ENCODE measurements around the gene IL17RE. TPM values are rescaled to one million over a fixed set of nuclear protein-coding genes. Genes with fewer than 3 reads are reported as not detected.

Gene IL17RE
- total and polyA plus RNA-seq, 2 of the 13 experiments (the other 11 are each of a cell fraction or from before 2014, with no cell fraction given), result 14.5 to 24.1 TPM

DNA sequence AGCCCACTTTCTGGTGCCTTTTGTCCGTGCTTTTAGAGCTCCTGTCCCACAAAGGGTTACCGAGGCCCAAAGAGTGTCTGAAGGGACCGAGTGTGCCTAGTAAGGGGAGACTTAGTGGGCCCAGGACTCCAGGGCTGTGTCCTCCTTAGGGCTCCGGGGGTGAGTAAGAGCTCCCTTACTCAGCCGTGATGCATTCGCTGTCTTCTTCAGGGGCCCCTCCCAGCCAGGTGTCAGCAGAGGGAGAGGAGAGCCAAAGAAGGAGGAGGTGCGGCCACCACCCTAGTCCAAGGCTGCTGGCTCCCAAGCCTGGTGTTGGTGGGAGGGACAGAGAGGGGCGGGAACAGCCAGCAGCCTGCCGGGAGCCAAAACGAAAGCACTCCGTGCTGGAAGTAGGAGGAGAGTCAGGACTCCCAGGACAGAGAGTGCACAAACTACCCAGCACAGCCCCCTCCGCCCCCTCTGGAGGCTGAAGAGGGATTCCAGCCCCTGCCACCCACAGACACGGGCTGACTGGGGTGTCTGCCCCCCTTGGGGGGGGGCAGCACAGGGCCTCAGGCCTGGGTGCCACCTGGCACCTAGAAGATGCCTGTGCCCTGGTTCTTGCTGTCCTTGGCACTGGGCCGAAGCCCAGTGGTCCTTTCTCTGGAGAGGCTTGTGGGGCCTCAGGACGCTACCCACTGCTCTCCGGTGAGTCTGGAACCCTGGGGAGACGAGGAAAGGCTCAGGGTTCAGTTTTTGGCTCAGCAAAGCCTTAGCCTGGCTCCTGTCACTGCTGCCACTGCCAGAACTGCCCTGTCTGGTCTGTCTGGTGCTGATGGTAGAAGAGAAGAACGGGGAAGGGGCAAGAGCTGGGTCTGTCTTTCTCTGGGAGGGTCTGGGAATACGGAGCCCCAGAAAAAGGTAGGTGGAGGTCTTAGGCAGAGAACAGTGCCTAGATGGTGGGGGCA lies 14.4 kb downstream of the IL17RE start, which contains the start of gene IL17RC (continued):
- no peak for TF ChIP-seq ATAD3A (CRISPR knock-in tag; IDR thresholded peaks at IDR 0.05)
- no peak for TF ChIP-seq HNRNPH1 (optimal IDR thresholded peaks at IDR 0.05; ENCODE audit: low read depth, low read length)
- TF ChIP-seq TEAD2 (CRISPR knock-in tag; IDR thresholded peaks at IDR 0.05), result no peak
- peak; percentile 55; the same call in 1 of the 2 replicates for TF ChIP-seq POLR2AphosphoS5 (IDR thresholded peaks at IDR 0.05; ENCODE audit: low read depth, low read length)
- TF ChIP-seq, protein P1, sequence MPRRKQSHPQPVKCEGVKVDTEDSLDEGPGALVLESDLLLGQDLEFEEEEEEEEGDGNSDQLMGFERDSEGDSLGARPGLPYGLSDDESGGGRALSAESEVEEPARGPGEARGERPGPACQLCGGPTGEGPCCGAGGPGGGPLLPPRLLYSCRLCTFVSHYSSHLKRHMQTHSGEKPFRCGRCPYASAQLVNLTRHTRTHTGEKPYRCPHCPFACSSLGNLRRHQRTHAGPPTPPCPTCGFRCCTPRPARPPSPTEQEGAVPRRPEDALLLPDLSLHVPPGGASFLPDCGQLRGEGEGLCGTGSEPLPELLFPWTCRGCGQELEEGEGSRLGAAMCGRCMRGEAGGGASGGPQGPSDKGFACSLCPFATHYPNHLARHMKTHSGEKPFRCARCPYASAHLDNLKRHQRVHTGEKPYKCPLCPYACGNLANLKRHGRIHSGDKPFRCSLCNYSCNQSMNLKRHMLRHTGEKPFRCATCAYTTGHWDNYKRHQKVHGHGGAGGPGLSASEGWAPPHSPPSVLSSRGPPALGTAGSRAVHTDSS (CRISPR knock-in tag; conservative IDR thresholded peaks at IDR 0.05), result no peak
- no peak for TF ChIP-seq DNMT1 (CRISPR knock-in tag; IDR thresholded peaks at IDR 0.05)
- no peak for TF ChIP-seq SP4 (CRISPR knock-in tag; IDR thresholded peaks at IDR 0.05)
- TF ChIP-seq, protein P2, sequence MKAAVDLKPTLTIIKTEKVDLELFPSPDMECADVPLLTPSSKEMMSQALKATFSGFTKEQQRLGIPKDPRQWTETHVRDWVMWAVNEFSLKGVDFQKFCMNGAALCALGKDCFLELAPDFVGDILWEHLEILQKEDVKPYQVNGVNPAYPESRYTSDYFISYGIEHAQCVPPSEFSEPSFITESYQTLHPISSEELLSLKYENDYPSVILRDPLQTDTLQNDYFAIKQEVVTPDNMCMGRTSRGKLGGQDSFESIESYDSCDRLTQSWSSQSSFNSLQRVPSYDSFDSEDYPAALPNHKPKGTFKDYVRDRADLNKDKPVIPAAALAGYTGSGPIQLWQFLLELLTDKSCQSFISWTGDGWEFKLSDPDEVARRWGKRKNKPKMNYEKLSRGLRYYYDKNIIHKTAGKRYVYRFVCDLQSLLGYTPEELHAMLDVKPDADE (CRISPR knock-in tag; IDR thresholded peaks at IDR 0.05), result no peak
- TF ChIP-seq, protein P3, sequence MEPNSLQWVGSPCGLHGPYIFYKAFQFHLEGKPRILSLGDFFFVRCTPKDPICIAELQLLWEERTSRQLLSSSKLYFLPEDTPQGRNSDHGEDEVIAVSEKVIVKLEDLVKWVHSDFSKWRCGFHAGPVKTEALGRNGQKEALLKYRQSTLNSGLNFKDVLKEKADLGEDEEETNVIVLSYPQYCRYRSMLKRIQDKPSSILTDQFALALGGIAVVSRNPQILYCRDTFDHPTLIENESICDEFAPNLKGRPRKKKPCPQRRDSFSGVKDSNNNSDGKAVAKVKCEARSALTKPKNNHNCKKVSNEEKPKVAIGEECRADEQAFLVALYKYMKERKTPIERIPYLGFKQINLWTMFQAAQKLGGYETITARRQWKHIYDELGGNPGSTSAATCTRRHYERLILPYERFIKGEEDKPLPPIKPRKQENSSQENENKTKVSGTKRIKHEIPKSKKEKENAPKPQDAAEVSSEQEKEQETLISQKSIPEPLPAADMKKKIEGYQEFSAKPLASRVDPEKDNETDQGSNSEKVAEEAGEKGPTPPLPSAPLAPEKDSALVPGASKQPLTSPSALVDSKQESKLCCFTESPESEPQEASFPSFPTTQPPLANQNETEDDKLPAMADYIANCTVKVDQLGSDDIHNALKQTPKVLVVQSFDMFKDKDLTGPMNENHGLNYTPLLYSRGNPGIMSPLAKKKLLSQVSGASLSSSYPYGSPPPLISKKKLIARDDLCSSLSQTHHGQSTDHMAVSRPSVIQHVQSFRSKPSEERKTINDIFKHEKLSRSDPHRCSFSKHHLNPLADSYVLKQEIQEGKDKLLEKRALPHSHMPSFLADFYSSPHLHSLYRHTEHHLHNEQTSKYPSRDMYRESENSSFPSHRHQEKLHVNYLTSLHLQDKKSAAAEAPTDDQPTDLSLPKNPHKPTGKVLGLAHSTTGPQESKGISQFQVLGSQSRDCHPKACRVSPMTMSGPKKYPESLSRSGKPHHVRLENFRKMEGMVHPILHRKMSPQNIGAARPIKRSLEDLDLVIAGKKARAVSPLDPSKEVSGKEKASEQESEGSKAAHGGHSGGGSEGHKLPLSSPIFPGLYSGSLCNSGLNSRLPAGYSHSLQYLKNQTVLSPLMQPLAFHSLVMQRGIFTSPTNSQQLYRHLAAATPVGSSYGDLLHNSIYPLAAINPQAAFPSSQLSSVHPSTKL (CRISPR knock-in tag; IDR thresholded peaks at IDR 0.05), result peak; percentile 29
- TF ChIP-seq, protein P4, sequence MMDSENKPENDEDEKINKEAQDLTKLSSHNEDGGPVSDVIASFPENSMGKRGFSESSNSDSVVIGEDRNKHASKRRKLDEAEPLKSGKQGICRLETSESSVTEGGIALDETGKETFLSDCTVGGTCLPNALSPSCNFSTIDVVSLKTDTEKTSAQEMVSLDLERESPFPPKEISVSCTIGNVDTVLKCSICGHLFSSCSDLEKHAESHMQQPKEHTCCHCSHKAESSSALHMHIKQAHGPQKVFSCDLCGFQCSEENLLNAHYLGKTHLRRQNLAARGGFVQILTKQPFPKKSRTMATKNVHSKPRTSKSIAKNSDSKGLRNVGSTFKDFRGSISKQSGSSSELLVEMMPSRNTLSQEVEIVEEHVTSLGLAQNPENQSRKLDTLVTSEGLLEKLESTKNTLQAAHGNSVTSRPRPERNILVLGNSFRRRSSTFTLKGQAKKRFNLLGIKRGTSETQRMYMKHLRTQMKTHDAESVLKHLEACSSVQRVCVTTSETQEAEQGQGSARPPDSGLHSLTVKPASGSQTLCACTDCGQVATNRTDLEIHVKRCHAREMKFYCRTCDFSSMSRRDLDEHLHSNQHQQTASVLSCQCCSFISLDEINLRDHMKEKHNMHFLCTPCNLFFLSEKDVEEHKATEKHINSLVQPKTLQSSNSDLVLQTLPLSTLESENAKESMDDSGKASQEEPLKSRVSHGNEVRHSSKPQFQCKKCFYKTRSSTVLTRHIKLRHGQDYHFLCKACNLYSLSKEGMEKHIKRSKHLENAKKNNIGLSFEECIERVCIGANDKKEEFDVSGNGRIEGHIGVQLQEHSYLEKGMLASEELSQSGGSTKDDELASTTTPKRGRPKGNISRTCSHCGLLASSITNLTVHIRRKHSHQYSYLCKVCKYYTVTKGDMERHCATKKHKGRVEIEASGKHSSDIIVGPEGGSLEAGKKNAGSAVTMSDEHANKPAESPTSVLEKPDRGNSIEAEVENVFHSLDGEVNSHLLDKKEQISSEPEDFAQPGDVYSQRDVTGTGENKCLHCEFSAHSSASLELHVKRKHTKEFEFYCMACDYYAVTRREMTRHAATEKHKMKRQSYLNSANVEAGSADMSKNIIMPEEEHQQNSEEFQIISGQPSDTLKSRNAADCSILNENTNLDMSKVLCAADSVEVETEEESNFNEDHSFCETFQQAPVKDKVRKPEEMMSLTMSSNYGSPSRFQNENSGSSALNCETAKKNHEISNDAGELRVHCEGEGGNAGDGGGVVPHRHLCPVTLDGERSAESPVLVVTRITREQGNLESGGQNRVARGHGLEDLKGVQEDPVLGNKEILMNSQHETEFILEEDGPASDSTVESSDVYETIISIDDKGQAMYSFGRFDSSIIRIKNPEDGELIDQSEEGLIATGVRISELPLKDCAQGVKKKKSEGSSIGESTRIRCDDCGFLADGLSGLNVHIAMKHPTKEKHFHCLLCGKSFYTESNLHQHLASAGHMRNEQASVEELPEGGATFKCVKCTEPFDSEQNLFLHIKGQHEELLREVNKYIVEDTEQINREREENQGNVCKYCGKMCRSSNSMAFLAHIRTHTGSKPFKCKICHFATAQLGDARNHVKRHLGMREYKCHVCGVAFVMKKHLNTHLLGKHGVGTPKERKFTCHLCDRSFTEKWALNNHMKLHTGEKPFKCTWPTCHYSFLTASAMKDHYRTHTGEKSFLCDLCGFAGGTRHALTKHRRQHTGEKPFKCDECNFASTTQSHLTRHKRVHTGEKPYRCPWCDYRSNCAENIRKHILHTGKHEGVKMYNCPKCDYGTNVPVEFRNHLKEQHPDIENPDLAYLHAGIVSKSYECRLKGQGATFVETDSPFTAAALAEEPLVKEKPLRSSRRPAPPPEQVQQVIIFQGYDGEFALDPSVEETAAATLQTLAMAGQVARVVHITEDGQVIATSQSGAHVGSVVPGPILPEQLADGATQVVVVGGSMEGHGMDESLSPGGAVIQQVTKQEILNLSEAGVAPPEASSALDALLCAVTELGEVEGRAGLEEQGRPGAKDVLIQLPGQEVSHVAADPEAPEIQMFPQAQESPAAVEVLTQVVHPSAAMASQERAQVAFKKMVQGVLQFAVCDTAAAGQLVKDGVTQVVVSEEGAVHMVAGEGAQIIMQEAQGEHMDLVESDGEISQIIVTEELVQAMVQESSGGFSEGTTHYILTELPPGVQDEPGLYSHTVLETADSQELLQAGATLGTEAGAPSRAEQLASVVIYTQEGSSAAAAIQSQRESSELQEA (CRISPR knock-in tag; IDR thresholded peaks at IDR 0.05; ENCODE audit: not compliant biosample characterization), result no peak

Measured in HepG2 (cell line).